Keratinocyte (primary cell): ENCODE measurements around the gene E2F6. TPM values are rescaled to one million over a fixed set of nuclear protein-coding genes. Genes with fewer than 3 reads are reported as not detected.

Experiments used
- DNase-seq: peaks from one replicate; pipeline ENCODE4 v3.0.0-alpha.2; 2011; ENCODE audit warnings: low read depth, missing footprints, low spot score
- FAIRE-seq: peaks from 2 replicates; lab custom pipeline; 2011; peaks lifted over from hg19 to GRCh38; lab: Jason Lieb, UNC
- H2AFZ ChIP-seq: 2 replicates; pipeline ENCODE4 v1.6.0; 2012; ENCODE audit warnings: low read length, control low read depth, inconsistent platforms; ENCODE audit not compliant: control insufficient read depth
- H3K27ac ChIP-seq: 2 replicates; pipeline ENCODE4 v1.5.1; 2011; ENCODE audit warnings: low read length; ENCODE audit not compliant: control insufficient read depth, insufficient read depth
- H3K27me3 ChIP-seq: 3 replicates; pipeline ENCODE4 v1.6.0; 2011; ENCODE audit warnings: low read length; ENCODE audit not compliant: control insufficient read depth, insufficient read depth; ENCODE audit errors: extremely low read depth
- H3K36me3 ChIP-seq, 2 experiments: 2 replicates in 1 of 2; 3 replicates in 1 of 2; pipeline ENCODE4 v1.5.1; 2011; ENCODE audit warnings: low read length in 2 of 2, mild to moderate bottlenecking in 1 of 2; ENCODE audit not compliant: control insufficient read depth in 2 of 2, insufficient read depth in 2 of 2; ENCODE audit errors: extremely low read depth in 1 of 2
- H3K4me1 ChIP-seq: 3 replicates; pipeline ENCODE4 v1.5.1; 2011; ENCODE audit warnings: low read length; ENCODE audit not compliant: control insufficient read depth, insufficient read depth; ENCODE audit errors: extremely low read depth
- H3K4me2 ChIP-seq: 3 replicates; pipeline ENCODE4 v1.6.0; 2011; ENCODE audit warnings: low read depth, low read length; ENCODE audit not compliant: control insufficient read depth, insufficient read depth; ENCODE audit errors: extremely low read depth
- H3K4me3 ChIP-seq, 3 experiments: fragments of 200-600 bp in 1 of 3; sonication (generic) in 1 of 3; 2 replicates in 2 of 3; 3 replicates in 1 of 3; pipeline ENCODE4 v1.5.1; 2011 to 2016; ENCODE audit warnings: low read length in 3 of 3, mild to moderate bottlenecking in 3 of 3, control low read depth in 2 of 3, inconsistent platforms in 1 of 3, low read depth in 1 of 3, mixed read lengths in 1 of 3, mixed run types in 1 of 3, moderate library complexity in 1 of 3; ENCODE audit not compliant: control insufficient read depth in 2 of 3, insufficient read depth in 2 of 3; ENCODE audit errors: extremely low read depth in 1 of 3
- H3K79me2 ChIP-seq: 2 replicates; pipeline ENCODE4 v1.6.0; 2012; ENCODE audit warnings: low read length; ENCODE audit not compliant: control insufficient read depth, insufficient read depth
- H3K9ac ChIP-seq: 3 replicates; pipeline ENCODE4 v1.6.0; 2011; ENCODE audit warnings: low read length; ENCODE audit not compliant: control insufficient read depth, insufficient read depth; ENCODE audit errors: extremely low read depth
- H3K9me1 ChIP-seq: 3 replicates; pipeline ENCODE4 v1.6.0; 2011; ENCODE audit warnings: low read length; ENCODE audit not compliant: control insufficient read depth, insufficient read depth; ENCODE audit errors: extremely low read depth
- H3K9me3 ChIP-seq: 2 replicates; pipeline ENCODE4 v1.5.1; 2012; ENCODE audit warnings: low read depth, low read length; ENCODE audit not compliant: control insufficient read depth
- H4K20me1 ChIP-seq: 3 replicates; pipeline ENCODE4 v1.6.0; 2011; ENCODE audit warnings: low read length; ENCODE audit not compliant: control insufficient read depth, insufficient read depth; ENCODE audit errors: extremely low read depth
- EZH2 ChIP-seq: IDR thresholded peaks from one replicate; pipeline ENCODE4 v1.6.1; 2012; ENCODE audit warnings: inconsistent platforms, mild to moderate bottlenecking, low read length, moderate library complexity
- dilution Hi-C: fragments of 300-500 bp; cut with MboI; formaldehyde crosslinking; loops from one replicate; pipeline ENCODE4 v1.7.0; 2020; ENCODE audit warnings: low sequenced_read_pairs; ENCODE audit not compliant: extremely low pct_ligation_motif_present
- polyA plus RNA-seq, 5 experiments: library from polyadenylated mRNA; depleted of rRNA in 3 of 5; stranded (reverse) in 3 of 5; stranded (forward) in 1 of 5; unstranded in 1 of 5; fragments of >200 nt; gene quantifications; 1 replicate in 1 of 5; 2 replicates in 3 of 5; 3 replicates in 1 of 5; pipeline versions ENCODE4 v1.2.1 to v1.2.3, GENCODE V29; 2011 to 2012; ENCODE audit warnings: missing spikeins in 2 of 5, low read depth in 1 of 5, low replicate concordance in 1 of 5
- TF ChIP-seq, protein P1 (sequence below), 3 experiments: IDR thresholded peaks in 1 of 3; conservative IDR thresholded peaks in 1 of 3; optimal IDR thresholded peaks in 1 of 3; 2 replicates in 2 of 3; 3 replicates in 1 of 3; pipeline versions ENCODE3 to v1.5.1; 2011; ENCODE audit warnings: low read length in 3 of 3, mild to moderate bottlenecking in 3 of 3, moderate library complexity in 2 of 3, control low read depth in 1 of 3, inconsistent platforms in 1 of 3; ENCODE audit not compliant: insufficient read depth in 2 of 3; ENCODE audit errors: extremely low read depth in 1 of 3

The E2F6 gene
- polyA plus RNA-seq, 1 donor (not counting 4 experiments of a cell fraction or from before 2014, with no cell fraction given), result 13.8 TPM

GRCh38 chr2:11483806-11484617 is 18.1 kb upstream of the E2F6 start:
- Histone ChIP-seq H3K4me3 (no peak overlapping the region), H3K9ac (no peak overlapping the region), H3K4me1 (no peaks in the 10 kb centered on the region), H3K9me3 (no peaks in the 10 kb centered on the region), H3K27ac (no peak overlapping the region), H2AFZ (no peak overlapping the region), H3K4me2 (no peak overlapping the region), H4K20me1 (no peaks in the 10 kb centered on the region), H3K79me2 (no peaks in the 10 kb centered on the region), H3K27me3 (peaks cover 57% of the 10 kb centered on the region), H3K9me1 (no peaks in the 10 kb centered on the region), H3K36me3 (no peaks in the 10 kb centered on the region)
- no peak for TF ChIP-seq EZH2
- TF ChIP-seq, protein P1, sequence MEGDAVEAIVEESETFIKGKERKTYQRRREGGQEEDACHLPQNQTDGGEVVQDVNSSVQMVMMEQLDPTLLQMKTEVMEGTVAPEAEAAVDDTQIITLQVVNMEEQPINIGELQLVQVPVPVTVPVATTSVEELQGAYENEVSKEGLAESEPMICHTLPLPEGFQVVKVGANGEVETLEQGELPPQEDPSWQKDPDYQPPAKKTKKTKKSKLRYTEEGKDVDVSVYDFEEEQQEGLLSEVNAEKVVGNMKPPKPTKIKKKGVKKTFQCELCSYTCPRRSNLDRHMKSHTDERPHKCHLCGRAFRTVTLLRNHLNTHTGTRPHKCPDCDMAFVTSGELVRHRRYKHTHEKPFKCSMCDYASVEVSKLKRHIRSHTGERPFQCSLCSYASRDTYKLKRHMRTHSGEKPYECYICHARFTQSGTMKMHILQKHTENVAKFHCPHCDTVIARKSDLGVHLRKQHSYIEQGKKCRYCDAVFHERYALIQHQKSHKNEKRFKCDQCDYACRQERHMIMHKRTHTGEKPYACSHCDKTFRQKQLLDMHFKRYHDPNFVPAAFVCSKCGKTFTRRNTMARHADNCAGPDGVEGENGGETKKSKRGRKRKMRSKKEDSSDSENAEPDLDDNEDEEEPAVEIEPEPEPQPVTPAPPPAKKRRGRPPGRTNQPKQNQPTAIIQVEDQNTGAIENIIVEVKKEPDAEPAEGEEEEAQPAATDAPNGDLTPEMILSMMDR (optimal IDR thresholded peaks at IDR 0.05 in 1 of 3, IDR thresholded peaks at IDR 0.05 in 1 of 3, conservative IDR thresholded peaks at IDR 0.05 in 1 of 3; ENCODE audit: extremely low read depth in 1 of 3, insufficient read depth in 2 of 3, low read length in 3 of 3), result no peak
- DNase-seq (no peak), FAIRE-seq (no peak)
- dilution Hi-C loops, result no loop called here

- Histone ChIP-seq H3K4me2 (peak overlapping the region; percentile 74), H3K27ac (no peak overlapping the region), H4K20me1 (no peaks in the 10 kb centered on the region), H3K79me2 (no peaks in the 10 kb centered on the region), H3K4me3 (peak overlapping the region in 2 of 3 experiments; percentile 38 to 39), H3K9ac (no peak overlapping the region), H3K4me1 (no peaks in the 10 kb centered on the region), H3K27me3 (peaks cover 59% of the 10 kb centered on the region), H3K36me3 (no peaks in the 10 kb centered on the region), H3K9me3 (no peaks in the 10 kb centered on the region), H3K9me1 (no peaks in the 10 kb centered on the region), H2AFZ (no peak overlapping the region)
- dilution Hi-C loops, result no loop called here
- FAIRE-seq, result no peak
- no peak for DNase-seq
- TF ChIP-seq, protein P1 (optimal IDR thresholded peaks at IDR 0.05 in 1 of 3, IDR thresholded peaks at IDR 0.05 in 1 of 3, conservative IDR thresholded peaks at IDR 0.05 in 1 of 3; ENCODE audit: extremely low read depth in 1 of 3, insufficient read depth in 2 of 3, low read length in 3 of 3), result no peak
- no peak for TF ChIP-seq EZH2
Measured at GRCh38 chr2:11482473-11483035, 16.6 kb upstream of the E2F6 start.
